Measurements from ENCODE around the gene SMLR1.

SMLR1 gene

DNA sequence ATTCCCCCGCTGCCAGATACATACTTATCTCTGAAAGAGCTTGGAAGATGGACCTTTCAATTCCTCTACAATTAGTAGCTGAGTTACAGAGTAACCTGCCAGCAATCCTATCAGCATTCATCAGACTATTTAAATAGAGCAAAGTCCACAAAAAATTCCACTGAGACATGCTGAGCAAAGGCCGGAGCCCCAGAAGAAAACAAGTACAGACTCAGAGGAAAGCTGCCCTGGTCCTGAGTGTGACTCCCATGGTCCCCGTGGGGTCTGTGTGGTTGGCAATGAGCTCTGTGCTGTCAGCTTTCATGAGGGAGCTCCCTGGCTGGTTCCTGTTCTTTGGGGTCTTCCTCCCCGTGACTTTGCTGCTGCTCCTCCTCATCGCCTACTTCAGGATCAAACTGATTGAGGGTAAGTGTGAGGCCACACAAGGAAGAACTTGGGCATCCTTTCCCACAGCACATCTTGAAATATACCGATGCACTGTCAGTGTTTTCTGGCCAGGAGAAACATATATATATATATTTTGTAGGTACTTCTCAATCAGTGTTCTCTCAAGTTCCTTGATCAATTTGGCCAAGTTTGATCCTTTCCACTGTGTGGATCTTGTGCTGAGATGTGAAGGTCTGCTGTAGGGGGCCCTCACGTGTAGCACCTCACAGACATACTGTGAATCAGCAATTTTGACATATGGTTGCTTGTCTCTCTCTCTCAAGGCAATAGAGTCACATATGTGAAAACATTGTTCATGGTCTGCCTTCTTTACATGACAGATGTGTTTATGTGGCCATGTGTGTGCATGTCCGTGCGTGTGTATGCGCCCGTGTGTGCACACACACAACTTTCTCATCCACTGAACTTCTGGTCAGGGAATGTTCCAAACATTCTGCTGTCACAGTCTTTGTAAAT lies at the start of gene SMLR1:
SMLR1 (plus strand) TSS at position 160 of the 903 bp plus-strand sequence; CDS start at position 168, 8 bp downstream.
- H3K9me3 ChIP-seq (ENCODE audit: severe bottlenecking), result no peaks in the 10 kb centered on the region
- DNase-seq (ENCODE audit: low spot score) (no peak), ATAC-seq (ENCODE audit: low read depth) (no peak)
- no peaks in the 10 kb centered on the region for H3K4me1 ChIP-seq (ENCODE audit: insufficient read depth, poor library complexity, severe bottlenecking)
- H3K4me3 ChIP-seq (ENCODE audit: severe bottlenecking), result no peak within 1 kb of the TSS
- no peak within 1 kb of the TSS for H3K27ac ChIP-seq (ENCODE audit: poor library complexity, severe bottlenecking)
- TF ChIP-seq, protein P1, sequence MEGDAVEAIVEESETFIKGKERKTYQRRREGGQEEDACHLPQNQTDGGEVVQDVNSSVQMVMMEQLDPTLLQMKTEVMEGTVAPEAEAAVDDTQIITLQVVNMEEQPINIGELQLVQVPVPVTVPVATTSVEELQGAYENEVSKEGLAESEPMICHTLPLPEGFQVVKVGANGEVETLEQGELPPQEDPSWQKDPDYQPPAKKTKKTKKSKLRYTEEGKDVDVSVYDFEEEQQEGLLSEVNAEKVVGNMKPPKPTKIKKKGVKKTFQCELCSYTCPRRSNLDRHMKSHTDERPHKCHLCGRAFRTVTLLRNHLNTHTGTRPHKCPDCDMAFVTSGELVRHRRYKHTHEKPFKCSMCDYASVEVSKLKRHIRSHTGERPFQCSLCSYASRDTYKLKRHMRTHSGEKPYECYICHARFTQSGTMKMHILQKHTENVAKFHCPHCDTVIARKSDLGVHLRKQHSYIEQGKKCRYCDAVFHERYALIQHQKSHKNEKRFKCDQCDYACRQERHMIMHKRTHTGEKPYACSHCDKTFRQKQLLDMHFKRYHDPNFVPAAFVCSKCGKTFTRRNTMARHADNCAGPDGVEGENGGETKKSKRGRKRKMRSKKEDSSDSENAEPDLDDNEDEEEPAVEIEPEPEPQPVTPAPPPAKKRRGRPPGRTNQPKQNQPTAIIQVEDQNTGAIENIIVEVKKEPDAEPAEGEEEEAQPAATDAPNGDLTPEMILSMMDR (IDR thresholded peaks at IDR 0.05; ENCODE audit: poor library complexity, severe bottlenecking), result no peak
- H3K27me3 ChIP-seq (ENCODE audit: insufficient read depth, poor library complexity, severe bottlenecking), result no peaks in the 10 kb centered on the region
- H3K36me3 ChIP-seq (ENCODE audit: low read depth), result no peaks in the 10 kb centered on the region

DNA sequence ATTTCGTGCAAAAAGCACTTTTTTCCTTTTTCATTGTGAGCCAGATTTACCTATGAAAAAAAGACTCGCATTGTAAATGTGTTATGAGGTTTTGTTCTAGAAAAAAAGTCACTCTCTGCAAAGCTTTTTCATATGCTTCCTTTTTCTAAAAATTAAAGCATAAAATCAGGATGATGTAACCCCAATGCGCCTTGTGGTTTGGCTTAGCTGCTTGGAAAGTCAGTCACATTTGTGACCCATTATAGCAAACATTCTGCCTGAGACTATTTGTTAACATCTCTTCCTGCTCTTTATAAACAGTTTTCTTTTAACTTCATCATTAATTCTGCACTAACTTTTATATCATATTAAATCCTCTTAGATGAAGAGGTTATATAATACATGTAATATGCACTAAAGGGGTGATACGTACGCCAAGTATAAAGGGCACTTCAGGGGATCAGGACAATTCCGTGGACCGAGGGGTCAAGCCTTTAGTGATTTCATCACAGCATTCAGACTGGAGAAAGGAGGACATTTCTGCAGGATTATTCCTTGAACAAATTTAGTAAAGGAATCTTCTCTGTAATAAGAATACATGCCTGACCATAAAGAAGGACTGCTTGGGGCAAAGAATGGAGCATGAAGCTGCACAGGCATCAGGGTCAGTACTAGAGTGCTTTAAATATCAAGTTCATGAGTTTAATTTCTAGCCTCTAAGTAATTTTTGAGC lies 48.1 kb upstream of the SMLR1 start:
- TF ChIP-seq, protein P1 (IDR thresholded peaks at IDR 0.05; ENCODE audit: poor library complexity, severe bottlenecking), result no peak
- Histone ChIP-seq H3K9me3 (ENCODE audit: severe bottlenecking) (no peaks in the 10 kb centered on the region), H3K4me1 (ENCODE audit: insufficient read depth, poor library complexity, severe bottlenecking) (no peaks in the 10 kb centered on the region), H3K36me3 (ENCODE audit: low read depth) (no peaks in the 10 kb centered on the region), H3K27ac (ENCODE audit: poor library complexity, severe bottlenecking) (no peak overlapping the region), H3K27me3 (ENCODE audit: insufficient read depth, poor library complexity, severe bottlenecking) (no peaks in the 10 kb centered on the region), H3K4me3 (ENCODE audit: severe bottlenecking) (no peak overlapping the region)
- no peak for ATAC-seq (ENCODE audit: low read depth)
- DNase-seq (ENCODE audit: low spot score), result no peak

DNA sequence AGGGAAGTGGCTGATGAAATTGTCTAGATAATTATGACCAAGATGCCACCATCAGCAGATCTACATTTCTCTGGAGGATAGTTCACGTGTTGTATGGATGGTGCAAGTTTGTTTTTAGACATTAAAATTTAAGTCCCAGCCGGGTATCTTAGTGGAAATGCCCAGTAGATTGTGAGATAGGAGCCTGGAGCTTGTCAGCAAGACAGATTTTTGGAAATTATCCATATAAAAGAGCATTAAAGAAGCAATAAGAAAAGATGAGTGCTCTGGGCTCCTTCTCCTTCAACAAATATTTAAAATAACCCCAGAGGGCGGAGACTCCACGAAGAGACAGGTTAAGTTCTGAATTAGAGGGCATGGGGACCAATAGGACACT lies 47.6 kb upstream of the SMLR1 start:
- Histone ChIP-seq H3K4me1 (ENCODE audit: insufficient read depth, poor library complexity, severe bottlenecking) (no peaks in the 10 kb centered on the region), H3K36me3 (ENCODE audit: low read depth) (no peaks in the 10 kb centered on the region), H3K9me3 (ENCODE audit: severe bottlenecking) (no peaks in the 10 kb centered on the region), H3K27ac (ENCODE audit: poor library complexity, severe bottlenecking) (no peak overlapping the region), H3K27me3 (ENCODE audit: insufficient read depth, poor library complexity, severe bottlenecking) (no peaks in the 10 kb centered on the region), H3K4me3 (ENCODE audit: severe bottlenecking) (no peak overlapping the region)
- TF ChIP-seq, protein P1 (IDR thresholded peaks at IDR 0.05; ENCODE audit: poor library complexity, severe bottlenecking), result no peak
- ATAC-seq (ENCODE audit: low read depth) (no peak), DNase-seq (ENCODE audit: low spot score) (no peak)

DNA sequence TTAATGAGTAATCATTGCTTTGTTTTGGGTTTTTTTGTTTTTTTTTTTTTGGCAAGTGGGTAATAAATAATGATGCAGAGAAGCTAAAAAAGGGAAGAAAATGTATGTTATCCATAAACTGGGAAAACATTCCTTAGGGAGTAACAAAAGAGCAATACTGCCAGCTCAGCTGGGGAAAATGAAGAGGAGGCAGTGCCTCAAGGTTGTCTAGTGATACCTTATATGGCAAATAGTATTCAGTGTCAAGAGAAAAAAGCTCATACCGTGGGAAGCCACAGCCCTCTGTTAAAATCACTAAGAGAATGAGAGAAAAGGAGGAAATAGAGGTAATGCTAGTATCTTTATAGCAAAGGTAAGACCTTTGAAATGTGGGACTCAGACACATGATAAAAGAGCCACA lies 47.1 kb upstream of the SMLR1 start:
- H3K4me1 ChIP-seq (ENCODE audit: insufficient read depth, poor library complexity, severe bottlenecking), result no peaks in the 10 kb centered on the region
- no peaks in the 10 kb centered on the region for H3K27me3 ChIP-seq (ENCODE audit: insufficient read depth, poor library complexity, severe bottlenecking)
- DNase-seq (ENCODE audit: low spot score) (no peak), ATAC-seq (ENCODE audit: low read depth) (no peak)
- no peak overlapping the region for H3K4me3 ChIP-seq (ENCODE audit: severe bottlenecking)
- no peak overlapping the region for H3K27ac ChIP-seq (ENCODE audit: poor library complexity, severe bottlenecking)
- no peaks in the 10 kb centered on the region for H3K36me3 ChIP-seq (ENCODE audit: low read depth)
- H3K9me3 ChIP-seq (ENCODE audit: severe bottlenecking), result no peaks in the 10 kb centered on the region
- TF ChIP-seq, protein P1 (IDR thresholded peaks at IDR 0.05; ENCODE audit: poor library complexity, severe bottlenecking), result no peak
